GM12878 (cell line): Measurements from ENCODE around the gene MLST8. TPM values are rescaled to one million over a fixed set of nuclear protein-coding genes. Genes with fewer than 3 reads are reported as not detected.
A peak's percentile ranks its signal among the peaks of the same experiment; 100 is the strongest.

ENCODE experiments used
- ATAC-seq: fragments of 200-7000 bp; cut with Tn5 transposase; 3 replicates; pipeline ENCODE4 v1.9.1; 2020; ENCODE audit warnings: mild to moderate bottlenecking, moderate library complexity
- BruUV-seq: library from RNA; stranded (reverse); fragments of 400-500 nt; replicated peaks from 2 replicates; lab custom pipeline; 2021; lab: Mats Ljungman, UMichigan
- CTCF ChIA-PET: fragments of 300-600 bp; sonication (Branson Sonifier 250); formaldehyde crosslinking; extraction: SDS; loops from one replicate; lab custom pipeline; 2021; ENCODE audit warnings: inconsistent platforms; lab: Yijun Ruan, JAX
- POLR2A ChIA-PET: fragments of 350-600 bp; formaldehyde crosslinking; extraction: SDS; loops from one replicate; lab custom pipeline; 2021; ENCODE audit warnings: inconsistent platforms; lab: Charles Lee
- RAD21 ChIA-PET: fragments of 300-600 bp; sonication (Branson Sonifier 250); formaldehyde crosslinking; loops from one replicate; lab custom pipeline; 2023; ENCODE audit warnings: antibody characterized with exemption; ENCODE audit not compliant: unreplicated experiment; lab: Charles Lee
- SMC1A ChIA-PET: fragments of 300-600 bp; sonication (Branson Sonifier 250); formaldehyde crosslinking; loops from one replicate; lab custom pipeline; 2023; ENCODE audit not compliant: unreplicated experiment, uncharacterized antibody; lab: Charles Lee
- DNase-seq: peaks from one replicate; pipeline ENCODE4 v3.0.0-alpha.2; 2011; ENCODE audit warnings: low read depth, low spot score
- FAIRE-seq: peaks from 3 replicates; lab custom pipeline; 2011; peaks lifted over from hg19 to GRCh38; lab: Jason Lieb, UNC
- H2AFZ ChIP-seq: 2 replicates; pipeline ENCODE4 v1.6.0; 2011; ENCODE audit warnings: low read depth, low read length, control low read depth; ENCODE audit not compliant: control insufficient read depth
- H3K27ac ChIP-seq: 2 replicates; pipeline ENCODE4 v1.5.1; 2011; ENCODE audit warnings: control low read depth; ENCODE audit not compliant: control insufficient read depth, insufficient read depth
- H3K27me3 ChIP-seq, 2 experiments: replicated peaks in 1 of 2; 2 replicates each; pipeline versions ENCODE4 v1.6.0 to v1.6.1; 2011; ENCODE audit warnings: low read length in 1 of 2; ENCODE audit not compliant: control insufficient read depth in 2 of 2, insufficient read depth in 2 of 2
- H3K36me3 ChIP-seq, 2 experiments: 2 replicates each; pipeline ENCODE4 v1.5.1; 2011; ENCODE audit warnings: low read length in 1 of 2; ENCODE audit not compliant: control insufficient read depth in 2 of 2, insufficient read depth in 2 of 2
- H3K4me1 ChIP-seq: 2 replicates; pipeline ENCODE4 v1.6.1; 2011; ENCODE audit warnings: mild to moderate bottlenecking, low read length, moderate library complexity, mixed read lengths; ENCODE audit not compliant: control insufficient read depth, insufficient read depth
- H3K4me2 ChIP-seq: 2 replicates; pipeline ENCODE4 v1.6.0; 2011; ENCODE audit warnings: control low read depth; ENCODE audit not compliant: control insufficient read depth, insufficient read depth
- H3K4me3 ChIP-seq: fragments of 200-600 bp; sonication (generic); 2 replicates; pipeline ENCODE4 v1.5.1; 2016
- H3K79me2 ChIP-seq: 2 replicates; pipeline ENCODE4 v1.6.0; 2011; ENCODE audit warnings: low read length; ENCODE audit not compliant: control insufficient read depth, insufficient read depth
- H3K9ac ChIP-seq: 2 replicates; pipeline ENCODE4 v1.8.0; 2011; ENCODE audit warnings: low read length, control low read depth, mixed read lengths; ENCODE audit not compliant: control insufficient read depth, insufficient read depth
- H3K9me3 ChIP-seq: replicated peaks from 3 replicates; pipeline ENCODE4 v1.5.1; 2011; ENCODE audit warnings: mild to moderate bottlenecking, low read length; ENCODE audit not compliant: control insufficient read depth, insufficient read depth
- H4K20me1 ChIP-seq: 2 replicates; pipeline ENCODE4 v1.6.0; 2011; ENCODE audit not compliant: control insufficient read depth, insufficient read depth
- FOS ChIP-seq: IDR thresholded peaks from 3 replicates; pipeline ENCODE4 v1.6.1; 2011; ENCODE audit warnings: borderline replicate concordance; ENCODE audit not compliant: insufficient read length; ENCODE audit errors: extremely low read depth
- GATAD2B ChIP-seq: fragments of 450-650 bp; conservative IDR thresholded peaks from 2 replicates; pipeline ENCODE4 v1.6.1; 2017; ENCODE audit warnings: low read depth, mild to moderate bottlenecking, moderate library complexity
- HDGF ChIP-seq: fragments of 450-650 bp; IDR thresholded peaks from 2 replicates; pipeline ENCODE4 v1.6.1; 2016; ENCODE audit warnings: antibody characterized with exemption
- PAX8 ChIP-seq: fragments of 450-650 bp; IDR thresholded peaks from 2 replicates; pipeline ENCODE4 v1.6.1; 2017; ENCODE audit warnings: mild to moderate bottlenecking, moderate library complexity
- WGBS: methylation state at CpG from one replicate; pipeline ENCODE4 v1.1.6; 2016; ENCODE audit warnings: low lambda C conversion rate; ENCODE audit not compliant: insufficient replicate concordance, insufficient coverage; ENCODE audit errors: missing lambda C conversion rate; 5-methylcytosine and 5-hydroxymethylcytosine counted together
- in situ Hi-C: fragments of 300-500 bp; cut with MboI; formaldehyde crosslinking; loops from 9 replicates; pipeline ENCODE4 v1.14.3; 2018; ENCODE audit warnings: mixed read lengths
- intact Hi-C: fragments of 100-400 bp; cut with micrococcal nuclease; formaldehyde crosslinking; loops from one replicate; pipeline ENCODE4 v1.14.2; 2022; ENCODE audit not compliant: unreplicated experiment
- polyA plus RNA-seq, 11 experiments: library from polyadenylated mRNA; depleted of rRNA in 4 of 11; unstranded in 6 of 11; stranded (reverse) in 5 of 11; fragments of >200 nt; fragmentation: Nextera tagmentation in 4 of 11; fragmentation: Illumina TruSeq in 1 of 11; extraction: Ambion mirVana in 4 of 11; extraction: Trizol in 1 of 11; gene quantifications; 1 replicate in 1 of 11; 2 replicates in 10 of 11; pipeline versions ENCODE4 v1.2.1 to v1.2.3, GENCODE V29; 2011 to 2016; ENCODE audit warnings: inconsistent platforms in 2 of 11, missing spikeins in 2 of 11, low read depth in 1 of 11
- total RNA-seq, 4 experiments: library from RNA; depleted of rRNA in 3 of 4; stranded (reverse); fragments of >200 nt in 3 of 4; fragmentation: Illumina TruSeq in 1 of 4; extraction: Trizol in 1 of 4; gene quantifications; 2 replicates each; pipeline versions ENCODE4 v1.2.1 to v1.2.3, GENCODE V29; 2013 to 2021
- TF ChIP-seq, protein P1 (sequence below): fragments of 450-650 bp; IDR thresholded peaks from 2 replicates; pipeline ENCODE4 v1.6.1; 2016; ENCODE audit warnings: mild to moderate bottlenecking
- TF ChIP-seq, protein P2 (sequence below): fragments of 450-650 bp; formaldehyde crosslinking; IDR thresholded peaks from 2 replicates; pipeline ENCODE4 v1.4.0; 2020; ENCODE audit warnings: mild to moderate bottlenecking, moderate library complexity
- TF ChIP-seq, protein P3 (sequence below): fragments of 150-350 bp; IDR thresholded peaks from 2 replicates; pipeline ENCODE4 v1.6.1; 2016; ENCODE audit warnings: low read depth, low read length

Gene MLST8
- total and polyA plus RNA-seq, 10 of the 15 experiments (the other 5 are each of a cell fraction or from before 2014, with no cell fraction given), result 1.0 to 114 (median 64.2) TPM

DNA sequence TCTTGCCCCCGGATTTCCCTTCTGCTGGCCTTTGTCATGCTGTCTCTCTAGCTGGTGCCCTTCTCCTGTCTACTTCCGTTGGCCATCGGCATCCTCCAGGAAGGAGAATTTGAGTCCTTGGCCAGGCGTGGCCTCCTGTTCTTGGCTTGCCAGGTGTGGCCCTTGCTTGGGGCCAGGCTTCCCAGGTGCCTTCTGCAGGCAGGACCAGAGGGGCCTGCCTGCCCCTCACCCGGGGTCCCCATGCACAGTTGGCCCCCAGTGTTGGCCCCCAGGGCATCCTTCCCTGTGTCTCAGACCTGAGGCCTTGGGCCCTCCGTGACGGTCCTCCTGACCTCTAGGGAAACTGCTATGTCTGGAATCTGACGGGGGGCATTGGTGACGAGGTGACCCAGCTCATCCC is 2.6 kb downstream of the MLST8 start:
- POLR2A ChIA-PET, result no interaction called here
- H3K9ac ChIP-seq, result no peak overlapping the region
- SMC1A ChIA-PET, result no interaction called here

More for the DNA sequence above, 2.6 kb downstream of the MLST8 start:
- FAIRE-seq (no peak), DNase-seq (no peak), ATAC-seq (no peak)
- intact Hi-C loops, result loop anchor here (5.0 kb wide), 1 partner anchor 44 kb away; the partner anchor contains the start of gene ECI1
- Histone ChIP-seq H3K79me2 (peaks cover 21% of the 10 kb centered on the region), H3K4me1 (peaks cover 6% of the 10 kb centered on the region; the same call in 1 of the 2 replicates), H3K27ac (no peak overlapping the region), H2AFZ (no peak overlapping the region), H3K27me3 (no peaks in the 10 kb centered on the region), H3K4me2 (no peak overlapping the region), H3K4me3 (no peak overlapping the region), H4K20me1 (no peaks in the 10 kb centered on the region), H3K9me3 (no peaks in the 10 kb centered on the region), H3K36me3 (peaks cover 8 to 19% of the 10 kb centered on the region in 2 experiments; a peak in 3 of 4 replicates)
- RAD21 ChIA-PET, result no interaction called here
- TF ChIP-seq, protein P1, sequence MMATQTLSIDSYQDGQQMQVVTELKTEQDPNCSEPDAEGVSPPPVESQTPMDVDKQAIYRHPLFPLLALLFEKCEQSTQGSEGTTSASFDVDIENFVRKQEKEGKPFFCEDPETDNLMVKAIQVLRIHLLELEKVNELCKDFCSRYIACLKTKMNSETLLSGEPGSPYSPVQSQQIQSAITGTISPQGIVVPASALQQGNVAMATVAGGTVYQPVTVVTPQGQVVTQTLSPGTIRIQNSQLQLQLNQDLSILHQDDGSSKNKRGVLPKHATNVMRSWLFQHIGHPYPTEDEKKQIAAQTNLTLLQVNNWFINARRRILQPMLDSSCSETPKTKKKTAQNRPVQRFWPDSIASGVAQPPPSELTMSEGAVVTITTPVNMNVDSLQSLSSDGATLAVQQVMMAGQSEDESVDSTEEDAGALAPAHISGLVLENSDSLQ, result no peak
- TF ChIP-seq PAX8 (no peak), FOS (no peak), HDGF (no peak), GATAD2B (no peak)
- TF ChIP-seq, protein P2, sequence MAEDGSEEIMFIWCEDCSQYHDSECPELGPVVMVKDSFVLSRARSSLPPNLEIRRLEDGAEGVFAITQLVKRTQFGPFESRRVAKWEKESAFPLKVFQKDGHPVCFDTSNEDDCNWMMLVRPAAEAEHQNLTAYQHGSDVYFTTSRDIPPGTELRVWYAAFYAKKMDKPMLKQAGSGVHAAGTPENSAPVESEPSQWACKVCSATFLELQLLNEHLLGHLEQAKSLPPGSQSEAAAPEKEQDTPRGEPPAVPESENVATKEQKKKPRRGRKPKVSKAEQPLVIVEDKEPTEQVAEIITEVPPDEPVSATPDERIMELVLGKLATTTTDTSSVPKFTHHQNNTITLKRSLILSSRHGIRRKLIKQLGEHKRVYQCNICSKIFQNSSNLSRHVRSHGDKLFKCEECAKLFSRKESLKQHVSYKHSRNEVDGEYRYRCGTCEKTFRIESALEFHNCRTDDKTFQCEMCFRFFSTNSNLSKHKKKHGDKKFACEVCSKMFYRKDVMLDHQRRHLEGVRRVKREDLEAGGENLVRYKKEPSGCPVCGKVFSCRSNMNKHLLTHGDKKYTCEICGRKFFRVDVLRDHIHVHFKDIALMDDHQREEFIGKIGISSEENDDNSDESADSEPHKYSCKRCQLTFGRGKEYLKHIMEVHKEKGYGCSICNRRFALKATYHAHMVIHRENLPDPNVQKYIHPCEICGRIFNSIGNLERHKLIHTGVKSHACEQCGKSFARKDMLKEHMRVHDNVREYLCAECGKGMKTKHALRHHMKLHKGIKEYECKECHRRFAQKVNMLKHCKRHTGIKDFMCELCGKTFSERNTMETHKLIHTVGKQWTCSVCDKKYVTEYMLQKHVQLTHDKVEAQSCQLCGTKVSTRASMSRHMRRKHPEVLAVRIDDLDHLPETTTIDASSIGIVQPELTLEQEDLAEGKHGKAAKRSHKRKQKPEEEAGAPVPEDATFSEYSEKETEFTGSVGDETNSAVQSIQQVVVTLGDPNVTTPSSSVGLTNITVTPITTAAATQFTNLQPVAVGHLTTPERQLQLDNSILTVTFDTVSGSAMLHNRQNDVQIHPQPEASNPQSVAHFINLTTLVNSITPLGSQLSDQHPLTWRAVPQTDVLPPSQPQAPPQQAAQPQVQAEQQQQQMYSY (CRISPR knock-in tag), result no peak
- TF ChIP-seq, protein P3, sequence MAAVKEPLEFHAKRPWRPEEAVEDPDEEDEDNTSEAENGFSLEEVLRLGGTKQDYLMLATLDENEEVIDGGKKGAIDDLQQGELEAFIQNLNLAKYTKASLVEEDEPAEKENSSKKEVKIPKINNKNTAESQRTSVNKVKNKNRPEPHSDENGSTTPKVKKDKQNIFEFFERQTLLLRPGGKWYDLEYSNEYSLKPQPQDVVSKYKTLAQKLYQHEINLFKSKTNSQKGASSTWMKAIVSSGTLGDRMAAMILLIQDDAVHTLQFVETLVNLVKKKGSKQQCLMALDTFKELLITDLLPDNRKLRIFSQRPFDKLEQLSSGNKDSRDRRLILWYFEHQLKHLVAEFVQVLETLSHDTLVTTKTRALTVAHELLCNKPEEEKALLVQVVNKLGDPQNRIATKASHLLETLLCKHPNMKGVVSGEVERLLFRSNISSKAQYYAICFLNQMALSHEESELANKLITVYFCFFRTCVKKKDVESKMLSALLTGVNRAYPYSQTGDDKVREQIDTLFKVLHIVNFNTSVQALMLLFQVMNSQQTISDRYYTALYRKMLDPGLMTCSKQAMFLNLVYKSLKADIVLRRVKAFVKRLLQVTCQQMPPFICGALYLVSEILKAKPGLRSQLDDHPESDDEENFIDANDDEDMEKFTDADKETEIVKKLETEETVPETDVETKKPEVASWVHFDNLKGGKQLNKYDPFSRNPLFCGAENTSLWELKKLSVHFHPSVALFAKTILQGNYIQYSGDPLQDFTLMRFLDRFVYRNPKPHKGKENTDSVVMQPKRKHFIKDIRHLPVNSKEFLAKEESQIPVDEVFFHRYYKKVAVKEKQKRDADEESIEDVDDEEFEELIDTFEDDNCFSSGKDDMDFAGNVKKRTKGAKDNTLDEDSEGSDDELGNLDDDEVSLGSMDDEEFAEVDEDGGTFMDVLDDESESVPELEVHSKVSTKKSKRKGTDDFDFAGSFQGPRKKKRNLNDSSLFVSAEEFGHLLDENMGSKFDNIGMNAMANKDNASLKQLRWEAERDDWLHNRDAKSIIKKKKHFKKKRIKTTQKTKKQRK, result no peak
- BruUV-seq, result TSS peak; percentile 20
- in situ Hi-C loops, result no loop called here
- CTCF ChIA-PET, result no interaction called here
- WGBS, result 88% methylated on average over 7 of the region's 9 CpGs
